Tibial artery (tissue), 4 donors: ENCODE measurements around the gene NTN1.

ENCODE experiments used
- DNase-seq, 2 donors: peaks; one replicate each; pipeline ENCODE4 v3.0.0-alpha.2; 2019
- H3K27ac ChIP-seq, 2 donors: fragments of 200-600 bp; sonication (generic) in 1 of 2; 1 replicate in 1 of 2; 2 replicates in 1 of 2; pipeline ENCODE4 v1.5.1; 2018 to 2019; ENCODE audit warnings: mild to moderate bottlenecking in 1 of 2
- H3K27me3 ChIP-seq, 2 donors: fragments of 200-600 bp; sonication (generic) in 1 of 2; one replicate each; pipeline versions ENCODE4 v1.5.1 to v1.6.0; 2016 to 2019
- H3K36me3 ChIP-seq, 3 donors: fragments of 200-600 bp; sonication (generic) in 2 of 3; one replicate each; pipeline ENCODE4 v1.5.1; 2016 to 2019; ENCODE audit warnings: mild to moderate bottlenecking in 2 of 3
- H3K4me1 ChIP-seq, 4 donors: fragments of 200-600 bp; sonication (generic) in 2 of 4; 1 replicate in 3 of 4; 2 replicates in 1 of 4; pipeline ENCODE4 v1.5.1; 2016 to 2019
- H3K4me3 ChIP-seq, 2 donors: fragments of 200-600 bp; sonication (generic) in 1 of 2; 1 replicate in 1 of 2; 2 replicates in 1 of 2; pipeline ENCODE4 v1.5.1; 2018 to 2019; ENCODE audit warnings: mild to moderate bottlenecking in 2 of 2
- H3K9me3 ChIP-seq, 3 donors: fragments of 200-600 bp; sonication (generic) in 1 of 3; one replicate each; pipeline ENCODE4 v1.5.1; 2016 to 2019
- CTCF ChIP-seq, 2 experiments: fragments of 200-600 bp in 1 of 2; fragments of 450-650 bp in 1 of 2; IDR thresholded peaks; one replicate each; pipeline ENCODE4 v1.5.1; 2017 to 2019; ENCODE audit warnings: antibody characterized with exemption in 2 of 2, mild to moderate bottlenecking in 1 of 2, moderate library complexity in 1 of 2
- intact Hi-C: fragments of 100-400 bp; cut with DNase I; formaldehyde crosslinking; loops from one replicate; pipeline ENCODE4 v1.15.0; 2023; ENCODE audit warnings: low total_unique reads

The NTN1 gene

GRCh38 chr17:9223531-9223930, 202.2 kb downstream of the NTN1 start:
- H3K9me3 ChIP-seq, result no peaks in the 10 kb centered on the region
- intact Hi-C loops, result no loop called here
- peaks cover 0 to 7% (median 5%) of the 10 kb centered on the region in 3 donors for H3K36me3 ChIP-seq
- TF ChIP-seq CTCF (IDR thresholded peaks at IDR 0.05), result no peak
- no peak for DNase-seq
- H3K4me3 ChIP-seq, result no peak overlapping the region
- H3K27ac ChIP-seq, result no peak overlapping the region
- H3K27me3 ChIP-seq, result no peaks in the 10 kb centered on the region
- peaks cover 0 to 10% (median 7%) of the 10 kb centered on the region in 4 donors for H3K4me1 ChIP-seq

GRCh38 chr17:9224485-9224884, 203.2 kb downstream of the NTN1 start:
- H3K4me1 ChIP-seq, result peaks cover 0 to 10% (median 7%) of the 10 kb centered on the region in 4 donors
- peaks cover 0 to 7% (median 5%) of the 10 kb centered on the region in 3 donors for H3K36me3 ChIP-seq
- H3K9me3 ChIP-seq, result no peaks in the 10 kb centered on the region
- no peak for DNase-seq
- intact Hi-C loops, result no loop called here
- H3K4me3 ChIP-seq, result no peak overlapping the region
- TF ChIP-seq CTCF (IDR thresholded peaks at IDR 0.05), result no peak
- H3K27ac ChIP-seq, result no peak overlapping the region
- H3K27me3 ChIP-seq, result no peaks in the 10 kb centered on the region

GRCh38 chr17:9225305-9226101, 204.2 kb downstream of the NTN1 start:
- Histone ChIP-seq H3K4me3 (no peak overlapping the region), H3K9me3 (no peaks in the 10 kb centered on the region), H3K27ac (no peak overlapping the region), H3K4me1 (peaks cover 0 to 10% (median 7%) of the 10 kb centered on the region in 4 donors), H3K36me3 (peaks cover 0 to 7% (median 5%) of the 10 kb centered on the region in 3 donors), H3K27me3 (no peaks in the 10 kb centered on the region)
- no peak for TF ChIP-seq CTCF (IDR thresholded peaks at IDR 0.05)
- DNase-seq, result no peak
- intact Hi-C loops, result no loop called here

GRCh38 chr17:9226130-9226793, 205.0 kb downstream of the NTN1 start:
- intact Hi-C loops, result no loop called here
- Histone ChIP-seq H3K27ac (no peak overlapping the region), H3K36me3 (peaks cover 0 to 7% (median 4%) of the 10 kb centered on the region in 3 donors), H3K4me1 (peaks cover 0 to 10% (median 7%) of the 10 kb centered on the region in 4 donors), H3K4me3 (no peak overlapping the region), H3K27me3 (no peaks in the 10 kb centered on the region), H3K9me3 (no peaks in the 10 kb centered on the region)
- no peak for TF ChIP-seq CTCF (IDR thresholded peaks at IDR 0.05)
- DNase-seq, result no peak

GRCh38 chr17:9226794-9227135, 205.5 kb downstream of the NTN1 start:
- no peak for DNase-seq
- no peaks in the 10 kb centered on the region for H3K9me3 ChIP-seq
- H3K4me3 ChIP-seq, result no peak overlapping the region
- no peak overlapping the region for H3K27ac ChIP-seq
- no peaks in the 10 kb centered on the region for H3K27me3 ChIP-seq
- H3K4me1 ChIP-seq, result peaks cover 0 to 10% (median 7%) of the 10 kb centered on the region in 4 donors
- TF ChIP-seq CTCF (IDR thresholded peaks at IDR 0.05), result no peak
- intact Hi-C loops, result no loop called here
- H3K36me3 ChIP-seq, result peaks cover 0 to 6% (median 0%) of the 10 kb centered on the region in 3 donors
